ENCODE results near the gene PCGF3.
A peak's percentile ranks its signal among the peaks of the same experiment; 100 is the strongest.

PCGF3 gene

DNA sequence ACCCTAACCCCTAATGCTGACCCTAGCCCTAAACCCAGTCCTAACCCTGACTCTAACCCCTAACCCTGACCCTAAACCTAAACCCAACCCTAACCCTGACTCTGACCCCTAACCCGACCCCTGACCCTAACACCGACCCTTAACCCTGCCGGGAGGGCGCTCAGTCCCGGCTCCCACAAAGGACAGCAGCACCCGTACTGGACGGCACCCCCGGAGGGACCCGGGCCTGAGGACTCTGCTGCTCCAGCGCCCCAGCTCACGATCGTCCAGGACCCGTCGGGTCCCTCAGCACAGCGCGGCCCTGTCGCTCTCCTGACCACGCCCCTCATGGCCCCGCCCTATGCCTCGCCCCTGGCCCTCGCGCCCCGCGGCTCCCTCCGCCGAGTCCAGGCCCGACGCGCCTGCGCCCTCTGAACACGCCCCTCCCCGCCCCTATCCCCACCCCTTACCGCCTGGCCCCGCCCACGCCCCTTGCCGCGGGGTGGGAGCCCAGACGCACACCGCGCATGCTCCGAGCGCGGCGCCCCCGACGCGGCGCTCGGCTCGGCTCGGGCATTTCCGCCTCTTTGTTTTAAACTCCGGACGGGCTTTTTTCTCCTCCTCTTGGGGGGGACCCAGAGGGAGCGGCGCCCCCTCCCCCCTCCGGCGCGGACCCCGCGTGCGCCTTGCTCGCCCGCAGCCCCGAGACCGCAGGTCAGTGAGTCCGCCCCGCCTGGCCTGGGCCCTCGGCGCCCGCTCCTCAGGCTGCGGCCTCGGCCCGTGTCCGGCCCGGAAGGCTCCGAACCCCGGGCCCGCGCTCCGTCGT is at the start of gene PCGF3:
Gene PCGF3 (plus strand): TSS at position 555 of the 805 bp plus-strand sequence. CDS start 27,849 bp downstream, outside the sequence.
- peaks cover 3% of the 10 kb centered on the region for H3K36me3 Mint-ChIP-seq (ENCODE audit: low read depth)
- no peaks in the 10 kb centered on the region for H3K27me3 Mint-ChIP-seq
- peaks cover 24% of the 10 kb centered on the region for H3K4me1 Mint-ChIP-seq (ENCODE audit: low read depth)
- H3K27ac Mint-ChIP-seq: peak within 1 kb of the TSS; percentile 78
- peak within 1 kb of the TSS; percentile 71 for H3K4me3 Mint-ChIP-seq
- peak; percentile 99 for DNase-seq
- no peaks in the 10 kb centered on the region for H3K9me3 Mint-ChIP-seq

DNA sequence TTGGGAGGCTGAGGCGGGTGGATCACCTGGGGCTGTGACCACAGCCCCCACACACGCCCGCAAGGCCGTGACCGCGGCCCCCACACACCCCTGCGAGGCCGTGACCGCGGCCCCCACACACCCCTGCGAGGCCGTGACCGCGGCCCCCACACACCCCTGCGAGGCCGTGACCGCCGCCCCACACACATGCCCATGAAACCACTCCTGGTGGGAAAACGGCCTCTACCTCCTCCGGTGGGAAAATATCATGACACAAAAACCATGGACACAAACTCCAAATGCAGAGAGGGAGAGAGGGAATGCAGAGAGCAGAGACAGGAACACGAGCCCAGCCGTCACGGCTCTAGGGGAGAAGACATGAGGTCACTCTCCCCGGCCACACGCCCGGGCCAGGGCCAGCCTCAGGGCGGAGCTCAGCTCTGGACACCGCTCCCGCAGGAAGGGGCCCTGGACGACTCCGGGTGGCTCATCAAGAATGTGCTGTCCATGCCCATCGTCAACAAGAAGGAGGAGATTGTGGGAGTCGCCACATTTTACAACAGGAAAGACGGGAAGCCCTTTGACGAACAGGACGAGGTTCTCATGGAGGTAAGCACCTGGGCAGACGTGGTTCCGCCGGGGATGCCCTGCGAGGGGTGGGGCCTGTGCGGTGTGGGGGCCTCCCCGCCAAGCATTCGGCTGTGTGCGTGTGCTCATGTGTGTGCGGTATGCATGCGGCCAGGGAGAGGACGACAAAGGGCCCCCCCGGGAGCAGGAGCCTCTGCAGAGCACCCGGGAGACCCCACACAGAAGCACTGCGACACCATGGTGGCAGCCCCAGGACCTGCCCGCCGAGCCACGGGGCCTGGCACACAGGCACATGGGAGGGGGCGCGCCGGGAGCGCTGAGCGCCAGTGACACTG is 48.9 kb upstream of the PCGF3 start:
- Mint-ChIP-seq H3K4me1 (ENCODE audit: low read depth) (no peaks in the 10 kb centered on the region), H3K27me3 (no peaks in the 10 kb centered on the region), H3K36me3 (ENCODE audit: low read depth) (peaks cover 4% of the 10 kb centered on the region), H3K9me3 (no peaks in the 10 kb centered on the region), H3K4me3 (no peak overlapping the region), H3K27ac (no peak overlapping the region)
- no peak for DNase-seq

DNA sequence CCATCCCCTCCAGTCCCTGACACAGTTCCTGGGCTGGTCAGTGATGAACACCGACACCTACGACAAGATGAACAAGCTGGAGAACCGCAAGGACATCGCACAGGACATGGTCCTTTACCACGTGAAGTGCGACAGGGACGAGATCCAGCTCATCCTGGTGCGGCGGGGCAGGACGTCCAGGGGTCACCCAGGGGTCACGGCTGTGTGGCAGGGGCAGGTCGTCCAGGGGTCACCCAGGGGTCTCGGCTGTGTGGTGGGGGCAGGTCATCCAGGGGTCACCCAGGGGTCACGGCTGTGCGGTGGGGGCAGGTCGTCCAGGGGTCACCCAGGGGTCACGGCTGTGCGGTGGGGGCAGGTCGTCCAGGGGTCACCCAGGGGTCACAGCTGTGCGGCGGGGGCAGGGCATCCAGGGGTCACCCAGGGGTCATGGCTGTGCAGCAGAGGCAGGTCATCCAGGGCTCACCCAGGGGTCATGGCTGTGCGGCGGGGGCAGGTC is 48.2 kb upstream of the PCGF3 start:
- Mint-ChIP-seq H3K4me3 (no peak overlapping the region), H3K36me3 (ENCODE audit: low read depth) (peaks cover 10% of the 10 kb centered on the region), H3K4me1 (ENCODE audit: low read depth) (peaks cover 2% of the 10 kb centered on the region), H3K27me3 (no peaks in the 10 kb centered on the region), H3K9me3 (no peaks in the 10 kb centered on the region), H3K27ac (no peak overlapping the region)
- no peak for DNase-seq

DNA sequence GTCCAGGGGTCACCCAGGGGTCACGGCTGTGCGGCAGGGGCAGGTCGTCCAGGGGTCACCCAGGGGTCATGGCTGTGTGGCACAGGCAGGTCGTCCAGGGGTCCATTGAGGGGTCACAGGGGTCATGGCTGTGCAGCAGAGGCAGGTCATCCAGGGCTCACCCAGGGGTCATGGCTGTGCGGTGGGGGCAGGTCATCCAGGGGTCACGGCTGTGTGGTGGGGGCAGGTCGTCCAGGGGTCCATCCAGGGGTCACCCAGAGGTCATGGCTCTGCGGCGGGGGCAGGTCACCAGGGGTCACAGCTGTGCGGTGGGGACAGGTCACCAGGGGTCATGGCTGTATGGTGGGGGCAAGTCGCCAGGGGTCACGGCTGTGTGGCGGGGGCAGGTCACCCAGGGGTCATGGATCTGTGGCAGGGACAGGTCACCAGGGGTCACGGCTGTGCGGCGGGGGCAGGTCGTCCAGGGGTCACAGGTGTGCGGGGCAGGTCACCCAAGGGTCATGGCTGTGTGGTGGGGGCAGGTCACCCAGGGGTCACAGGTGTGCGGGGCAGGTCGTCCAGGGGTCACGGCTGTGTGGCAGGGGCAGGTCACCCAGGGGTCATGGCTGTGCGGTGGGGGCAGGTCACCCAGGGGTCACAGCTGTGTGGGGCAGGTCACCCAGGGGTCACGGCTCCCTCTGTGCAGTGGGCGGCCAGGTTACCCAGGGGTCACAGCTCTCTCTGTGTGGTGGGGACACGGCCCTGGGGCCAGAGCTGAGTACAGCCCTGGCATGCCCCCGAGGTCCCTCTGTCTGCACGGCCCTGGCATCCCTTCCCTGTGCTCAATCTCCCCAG is 47.6 kb upstream of the PCGF3 start:
- Mint-ChIP-seq H3K4me1 (ENCODE audit: low read depth) (peaks cover 3% of the 10 kb centered on the region), H3K4me3 (no peak overlapping the region), H3K27me3 (no peaks in the 10 kb centered on the region), H3K27ac (no peak overlapping the region), H3K9me3 (no peaks in the 10 kb centered on the region), H3K36me3 (ENCODE audit: low read depth) (peaks cover 10% of the 10 kb centered on the region)
- DNase-seq: no peak

DNA sequence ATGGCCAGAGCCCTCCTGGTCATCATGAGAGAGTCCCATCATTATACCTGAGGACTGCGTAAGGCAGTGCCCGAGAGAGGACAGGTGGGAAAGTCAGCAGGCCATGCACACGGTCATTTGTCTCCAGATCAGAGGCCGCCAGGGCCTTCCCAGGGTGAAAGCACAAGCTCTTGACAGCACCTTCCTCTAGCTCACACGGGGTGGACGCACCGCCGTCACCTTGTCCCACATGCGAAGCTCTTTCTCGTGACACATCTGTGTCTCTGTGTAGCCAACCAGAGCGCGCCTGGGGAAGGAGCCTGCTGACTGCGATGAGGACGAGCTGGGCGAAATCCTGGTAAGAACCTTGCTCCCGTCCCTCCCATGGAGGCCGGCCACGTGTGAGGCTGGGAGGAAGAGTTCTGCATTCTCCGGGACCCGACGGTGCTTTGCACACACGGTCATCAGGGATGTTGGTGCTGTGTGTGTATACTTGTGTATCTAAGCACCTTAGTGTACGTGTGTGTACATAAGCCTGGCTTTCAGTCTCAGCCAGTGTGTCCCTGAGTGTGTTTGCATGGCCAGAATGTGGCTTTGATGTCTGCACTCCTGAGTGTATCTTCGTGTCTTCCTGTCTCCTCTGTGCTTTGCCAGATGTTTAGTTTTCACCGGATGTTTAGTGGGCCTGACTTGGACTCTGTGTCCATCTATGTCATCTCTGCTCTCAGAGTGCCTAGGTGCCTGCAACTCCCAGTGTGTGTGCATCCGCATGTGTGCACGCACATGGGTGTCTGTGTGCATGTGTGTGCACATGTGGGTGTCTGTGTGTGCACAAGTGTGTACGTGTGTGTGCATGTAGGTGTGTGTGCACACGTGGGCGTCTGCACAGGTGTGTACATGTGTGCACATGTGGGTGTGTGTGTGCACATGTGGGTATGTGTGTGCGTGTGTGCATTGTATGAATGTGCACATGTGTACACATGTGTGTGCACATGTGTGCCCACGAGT is 46.7 kb upstream of the PCGF3 start:
- Mint-ChIP-seq H3K4me1 (ENCODE audit: low read depth) (peaks cover 6% of the 10 kb centered on the region), H3K36me3 (ENCODE audit: low read depth) (peaks cover 13% of the 10 kb centered on the region), H3K9me3 (no peaks in the 10 kb centered on the region), H3K4me3 (no peak overlapping the region), H3K27me3 (no peaks in the 10 kb centered on the region), H3K27ac (no peak overlapping the region)
- no peak for DNase-seq

DNA sequence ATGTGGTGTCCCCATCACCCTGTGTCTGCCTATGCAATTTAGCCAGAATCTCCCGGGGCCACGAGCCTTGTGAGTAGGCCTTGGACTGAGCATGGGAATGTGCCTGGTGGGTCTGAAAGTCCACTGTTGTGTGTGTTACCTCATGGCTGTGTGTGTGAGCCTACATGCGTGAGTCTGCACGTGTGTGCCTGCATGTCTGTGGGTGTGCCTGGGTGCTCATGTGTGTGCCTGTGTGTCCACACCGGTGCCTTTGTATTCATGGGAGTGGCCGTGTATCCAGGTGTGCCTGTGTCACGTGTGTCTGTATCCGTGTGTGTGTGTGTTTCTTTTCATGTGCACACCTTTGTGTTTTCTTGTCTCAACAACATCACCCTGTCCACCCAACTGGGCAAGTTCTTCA is 45.8 kb upstream of the PCGF3 start:
- Mint-ChIP-seq H3K4me1 (ENCODE audit: low read depth) (peaks cover 14% of the 10 kb centered on the region), H3K9me3 (no peaks in the 10 kb centered on the region), H3K27me3 (no peaks in the 10 kb centered on the region), H3K36me3 (ENCODE audit: low read depth) (peaks cover 18% of the 10 kb centered on the region), H3K4me3 (no peak overlapping the region), H3K27ac (no peak overlapping the region)
- DNase-seq: no peak

DNA sequence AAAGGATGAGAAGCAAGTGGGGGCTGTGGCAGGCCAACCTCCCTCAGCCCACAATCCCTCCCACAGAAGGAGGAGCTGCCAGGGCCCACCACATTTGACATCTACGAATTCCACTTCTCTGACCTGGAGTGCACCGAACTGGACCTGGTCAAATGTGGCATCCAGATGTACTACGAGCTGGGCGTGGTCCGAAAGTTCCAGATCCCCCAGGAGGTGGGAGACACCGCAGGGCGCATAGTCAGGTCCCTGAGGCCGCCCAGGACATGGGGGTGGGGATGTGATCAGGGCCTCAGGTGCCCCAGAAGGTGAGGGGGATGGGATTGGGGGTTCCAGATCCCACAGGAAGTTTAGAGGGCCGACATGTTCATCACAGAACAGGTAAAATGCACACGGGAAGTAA is 45.2 kb upstream of the PCGF3 start:
- no peak overlapping the region for H3K27ac Mint-ChIP-seq

GRCh38 chr4:661231-661630 is 44.4 kb upstream of the PCGF3 start:
- no peaks in the 10 kb centered on the region for H3K9me3 Mint-ChIP-seq
- H3K36me3 Mint-ChIP-seq (ENCODE audit: low read depth): peaks cover 18% of the 10 kb centered on the region
- H3K27me3 Mint-ChIP-seq: no peaks in the 10 kb centered on the region
- DNase-seq: no peak
- peaks cover 22% of the 10 kb centered on the region for H3K4me1 Mint-ChIP-seq (ENCODE audit: low read depth)
- H3K4me3 Mint-ChIP-seq: no peak overlapping the region
- H3K27ac Mint-ChIP-seq: no peak overlapping the region

More for the DNA sequence above, 45.2 kb upstream of the PCGF3 start:
- H3K36me3 Mint-ChIP-seq (ENCODE audit: low read depth): peaks cover 18% of the 10 kb centered on the region
- H3K4me3 Mint-ChIP-seq: no peak overlapping the region
- H3K27me3 Mint-ChIP-seq: no peaks in the 10 kb centered on the region
- H3K9me3 Mint-ChIP-seq: no peaks in the 10 kb centered on the region
- H3K4me1 Mint-ChIP-seq (ENCODE audit: low read depth): peaks cover 19% of the 10 kb centered on the region
- DNase-seq: no peak

GRCh38 chr4:661881-662761 is 43.5 kb upstream of the PCGF3 start:
- no peaks in the 10 kb centered on the region for H3K9me3 Mint-ChIP-seq
- H3K27me3 Mint-ChIP-seq: no peaks in the 10 kb centered on the region
- no peak for DNase-seq
- H3K4me1 Mint-ChIP-seq (ENCODE audit: low read depth): peaks cover 22% of the 10 kb centered on the region
- H3K4me3 Mint-ChIP-seq: peak overlapping the region; percentile 80
- no peak overlapping the region for H3K27ac Mint-ChIP-seq
- peaks cover 18% of the 10 kb centered on the region for H3K36me3 Mint-ChIP-seq (ENCODE audit: low read depth)

- Mint-ChIP-seq H3K36me3 (ENCODE audit: low read depth) (peaks cover 18% of the 10 kb centered on the region), H3K4me3 (peak overlapping the region; percentile 80), H3K4me1 (ENCODE audit: low read depth) (peaks cover 22% of the 10 kb centered on the region), H3K27ac (peak overlapping the region; percentile 87), H3K27me3 (no peaks in the 10 kb centered on the region), H3K9me3 (no peaks in the 10 kb centered on the region)
- no peak for DNase-seq
These were observed 42.6 kb upstream of the PCGF3 start for GRCh38 chr4:663046-663437.

DNA sequence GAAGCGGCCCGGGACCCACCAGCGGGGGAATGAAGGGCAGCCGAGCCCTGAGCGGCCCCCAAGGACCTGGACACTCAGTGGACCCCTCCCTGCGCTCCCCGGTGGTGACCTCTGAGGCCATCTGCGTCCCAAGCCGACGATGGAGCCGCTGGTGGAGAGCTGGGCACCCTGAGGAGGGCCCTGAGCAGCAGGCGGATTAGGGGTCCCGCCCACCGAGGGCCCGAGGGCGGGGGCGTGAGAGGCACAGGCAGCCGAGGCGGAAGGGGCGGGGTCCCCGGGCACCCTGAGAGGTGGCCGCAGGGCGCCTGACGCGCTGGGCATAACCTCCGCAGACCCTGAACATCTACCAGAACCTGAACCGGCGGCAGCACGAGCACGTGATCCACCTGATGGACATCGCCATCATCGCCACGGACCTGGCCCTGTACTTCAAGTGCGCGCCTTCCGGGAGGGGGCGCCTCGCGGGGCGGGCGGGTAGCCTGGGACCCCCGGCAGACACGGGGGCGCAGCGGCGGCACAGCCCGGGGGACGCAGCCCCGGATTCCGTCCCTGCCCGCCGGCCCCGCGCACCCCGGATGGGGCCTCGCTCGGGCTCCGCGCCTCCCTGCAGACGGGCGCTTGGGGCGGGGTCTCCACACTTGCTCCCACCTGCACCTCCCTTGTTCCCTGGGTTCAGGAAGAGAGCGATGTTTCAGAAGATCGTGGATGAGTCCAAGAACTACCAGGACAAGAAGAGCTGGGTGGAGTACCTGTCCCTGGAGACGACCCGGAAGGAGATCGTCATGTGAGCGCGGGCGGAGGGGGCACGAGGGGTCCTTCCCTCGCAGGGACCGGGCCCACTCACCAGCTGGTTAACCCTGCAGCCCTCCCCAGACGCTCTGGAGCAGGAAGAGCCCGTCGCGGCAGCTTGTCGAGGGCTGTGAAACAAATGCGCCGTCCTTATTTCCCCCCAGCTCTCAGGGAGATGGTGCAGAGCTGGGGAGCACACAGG is 41.9 kb upstream of the PCGF3 start:
- H3K27me3 Mint-ChIP-seq: no peaks in the 10 kb centered on the region
- H3K4me1 Mint-ChIP-seq (ENCODE audit: low read depth): peaks cover 22% of the 10 kb centered on the region
- H3K4me3 Mint-ChIP-seq: peak overlapping the region; percentile 83
- H3K27ac Mint-ChIP-seq: peak overlapping the region; percentile 90
- no peaks in the 10 kb centered on the region for H3K9me3 Mint-ChIP-seq
- H3K36me3 Mint-ChIP-seq (ENCODE audit: low read depth): peaks cover 18% of the 10 kb centered on the region
- DNase-seq: peak; percentile 84

Data from activated T-cell treated with anti-CD3 and anti-CD28 coated beads, Interleukin-2, amount 50 U/mL, for 24 hours (primary cell).